ENCODE results near the gene SFTA2. TPM values are rescaled to one million over a fixed set of nuclear protein-coding genes. Genes with fewer than 3 reads are reported as not detected.

SFTA2 gene
- total and polyA plus RNA-seq, 9 of the 15 experiments (the other 6 are each of a cell fraction or from before 2014, with no cell fraction given) = not detected

DNA sequence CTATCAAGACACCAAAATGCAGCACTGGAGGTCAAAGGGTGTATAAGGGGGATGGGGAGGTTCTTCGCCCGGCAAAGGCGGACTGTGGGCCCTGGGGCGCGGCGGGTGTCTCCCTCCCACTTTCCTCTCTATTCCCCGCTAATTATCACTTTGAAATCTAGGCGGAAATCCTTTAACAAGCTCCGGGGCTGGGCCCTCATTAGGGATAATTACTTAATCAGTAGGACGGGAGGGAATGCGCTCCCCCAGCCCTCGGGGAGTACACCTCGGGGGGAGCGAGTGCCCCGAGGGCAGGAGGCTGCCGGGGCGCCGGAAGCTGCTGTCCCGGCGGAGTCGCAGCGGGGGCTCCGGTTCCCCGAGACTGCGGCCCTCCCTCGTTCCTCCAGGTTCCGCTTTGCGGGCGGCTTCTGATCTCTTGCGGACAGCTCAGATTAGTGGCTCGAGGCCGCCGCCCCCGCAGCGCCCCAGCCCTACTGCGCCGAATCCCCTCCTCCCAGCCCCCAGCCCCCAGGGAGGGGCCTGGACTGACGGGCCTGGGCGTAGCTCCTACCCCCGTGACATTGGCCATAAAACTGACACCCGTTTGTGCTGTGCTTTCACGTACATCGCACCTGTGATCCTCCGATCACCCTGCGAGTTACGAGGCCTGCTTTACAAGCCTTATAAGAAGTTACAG lies 23.5 kb upstream of the SFTA2 start (continued):
- TF ChIP-seq, protein P1, sequence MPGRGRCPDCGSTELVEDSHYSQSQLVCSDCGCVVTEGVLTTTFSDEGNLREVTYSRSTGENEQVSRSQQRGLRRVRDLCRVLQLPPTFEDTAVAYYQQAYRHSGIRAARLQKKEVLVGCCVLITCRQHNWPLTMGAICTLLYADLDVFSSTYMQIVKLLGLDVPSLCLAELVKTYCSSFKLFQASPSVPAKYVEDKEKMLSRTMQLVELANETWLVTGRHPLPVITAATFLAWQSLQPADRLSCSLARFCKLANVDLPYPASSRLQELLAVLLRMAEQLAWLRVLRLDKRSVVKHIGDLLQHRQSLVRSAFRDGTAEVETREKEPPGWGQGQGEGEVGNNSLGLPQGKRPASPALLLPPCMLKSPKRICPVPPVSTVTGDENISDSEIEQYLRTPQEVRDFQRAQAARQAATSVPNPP (IDR thresholded peaks at IDR 0.05; ENCODE audit: borderline replicate concordance, insufficient read depth, insufficient read length) = no peak
- TF ChIP-seq, protein P2, sequence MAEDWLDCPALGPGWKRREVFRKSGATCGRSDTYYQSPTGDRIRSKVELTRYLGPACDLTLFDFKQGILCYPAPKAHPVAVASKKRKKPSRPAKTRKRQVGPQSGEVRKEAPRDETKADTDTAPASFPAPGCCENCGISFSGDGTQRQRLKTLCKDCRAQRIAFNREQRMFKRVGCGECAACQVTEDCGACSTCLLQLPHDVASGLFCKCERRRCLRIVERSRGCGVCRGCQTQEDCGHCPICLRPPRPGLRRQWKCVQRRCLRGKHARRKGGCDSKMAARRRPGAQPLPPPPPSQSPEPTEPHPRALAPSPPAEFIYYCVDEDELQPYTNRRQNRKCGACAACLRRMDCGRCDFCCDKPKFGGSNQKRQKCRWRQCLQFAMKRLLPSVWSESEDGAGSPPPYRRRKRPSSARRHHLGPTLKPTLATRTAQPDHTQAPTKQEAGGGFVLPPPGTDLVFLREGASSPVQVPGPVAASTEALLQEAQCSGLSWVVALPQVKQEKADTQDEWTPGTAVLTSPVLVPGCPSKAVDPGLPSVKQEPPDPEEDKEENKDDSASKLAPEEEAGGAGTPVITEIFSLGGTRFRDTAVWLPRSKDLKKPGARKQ (CRISPR knock-in tag; IDR thresholded peaks at IDR 0.05) = no peak
- TF ChIP-seq TFAM (CRISPR knock-in tag; conservative IDR thresholded peaks at IDR 0.05) (no peak), MYBL2 (IDR thresholded peaks at IDR 0.05; ENCODE audit: low read depth) (no peak), MYBL2 (CRISPR knock-in tag; IDR thresholded peaks at IDR 0.05; ENCODE audit: borderline replicate concordance) (no peak), GTF2F1 (IDR thresholded peaks at IDR 0.05; ENCODE audit: low read depth, low read length) (no peak), HMG20A (CRISPR knock-in tag; conservative IDR thresholded peaks at IDR 0.05) (no peak), PHF20 (IDR thresholded peaks at IDR 0.05; ENCODE audit: partially characterized antibody) (peak; percentile 82), GABPA (tag; conservative IDR thresholded peaks at IDR 0.05; ENCODE audit: low read depth) (peak; percentile 96), ZBED1 (IDR thresholded peaks at IDR 0.05) (no peak), SRSF9 (IDR thresholded peaks at IDR 0.05; ENCODE audit: borderline replicate concordance, low read depth, low read length) (no peak), E2F3 (CRISPR knock-in tag; IDR thresholded peaks at IDR 0.05) (no peak), ARID4B (CRISPR knock-in tag; IDR thresholded peaks at IDR 0.05) (no peak), BMI1 (IDR thresholded peaks at IDR 0.05; ENCODE audit: low read length) (no peak)
- TF ChIP-seq, protein P3, sequence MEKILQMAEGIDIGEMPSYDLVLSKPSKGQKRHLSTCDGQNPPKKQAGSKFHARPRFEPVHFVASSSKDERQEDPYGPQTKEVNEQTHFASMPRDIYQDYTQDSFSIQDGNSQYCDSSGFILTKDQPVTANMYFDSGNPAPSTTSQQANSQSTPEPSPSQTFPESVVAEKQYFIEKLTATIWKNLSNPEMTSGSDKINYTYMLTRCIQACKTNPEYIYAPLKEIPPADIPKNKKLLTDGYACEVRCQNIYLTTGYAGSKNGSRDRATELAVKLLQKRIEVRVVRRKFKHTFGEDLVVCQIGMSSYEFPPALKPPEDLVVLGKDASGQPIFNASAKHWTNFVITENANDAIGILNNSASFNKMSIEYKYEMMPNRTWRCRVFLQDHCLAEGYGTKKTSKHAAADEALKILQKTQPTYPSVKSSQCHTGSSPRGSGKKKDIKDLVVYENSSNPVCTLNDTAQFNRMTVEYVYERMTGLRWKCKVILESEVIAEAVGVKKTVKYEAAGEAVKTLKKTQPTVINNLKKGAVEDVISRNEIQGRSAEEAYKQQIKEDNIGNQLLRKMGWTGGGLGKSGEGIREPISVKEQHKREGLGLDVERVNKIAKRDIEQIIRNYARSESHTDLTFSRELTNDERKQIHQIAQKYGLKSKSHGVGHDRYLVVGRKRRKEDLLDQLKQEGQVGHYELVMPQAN (IDR thresholded peaks at IDR 0.05; ENCODE audit: borderline replicate concordance) = no peak
- TF ChIP-seq, protein P4, sequence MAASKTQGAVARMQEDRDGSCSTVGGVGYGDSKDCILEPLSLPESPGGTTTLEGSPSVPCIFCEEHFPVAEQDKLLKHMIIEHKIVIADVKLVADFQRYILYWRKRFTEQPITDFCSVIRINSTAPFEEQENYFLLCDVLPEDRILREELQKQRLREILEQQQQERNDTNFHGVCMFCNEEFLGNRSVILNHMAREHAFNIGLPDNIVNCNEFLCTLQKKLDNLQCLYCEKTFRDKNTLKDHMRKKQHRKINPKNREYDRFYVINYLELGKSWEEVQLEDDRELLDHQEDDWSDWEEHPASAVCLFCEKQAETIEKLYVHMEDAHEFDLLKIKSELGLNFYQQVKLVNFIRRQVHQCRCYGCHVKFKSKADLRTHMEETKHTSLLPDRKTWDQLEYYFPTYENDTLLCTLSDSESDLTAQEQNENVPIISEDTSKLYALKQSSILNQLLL (CRISPR knock-in tag; IDR thresholded peaks at IDR 0.05; ENCODE audit: borderline replicate concordance) = no peak
- TF ChIP-seq, protein P5, sequence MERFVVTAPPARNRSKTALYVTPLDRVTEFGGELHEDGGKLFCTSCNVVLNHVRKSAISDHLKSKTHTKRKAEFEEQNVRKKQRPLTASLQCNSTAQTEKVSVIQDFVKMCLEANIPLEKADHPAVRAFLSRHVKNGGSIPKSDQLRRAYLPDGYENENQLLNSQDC (CRISPR knock-in tag; IDR thresholded peaks at IDR 0.05) = no peak; the same call in 1 of the 2 replicates

All from K562 (cell line).